Heart left ventricle (tissue), 16 donors: Measurements from ENCODE around the gene PICALM. TPM values are rescaled to one million over a fixed set of nuclear protein-coding genes. Genes with fewer than 3 reads are reported as not detected.

Experiments used
- ATAC-seq, 4 donors: fragments of 200-7000 bp; cut with Tn5 transposase; one replicate each; pipeline ENCODE4 v1.9.1; 2020 to 2022; ENCODE audit warnings: moderate library complexity in 4 of 4, mild to moderate bottlenecking in 3 of 4, moderate number of reproducible peaks in 1 of 4
- DNase-seq, 5 donors: peaks; one replicate each; pipeline ENCODE4 v3.0.0-alpha.2; 2020
- H3K27ac ChIP-seq, 12 donors: fragments of 200-600 bp; sonication (generic) in 4 of 12; one replicate each; pipeline versions ENCODE4 v1.5.0 to v1.8.0; 2016 to 2022; ENCODE audit warnings: mild to moderate bottlenecking in 2 of 12
- H3K27me3 ChIP-seq, 9 donors: fragments of 200-600 bp; sonication (generic) in 2 of 9; one replicate each; pipeline versions ENCODE4 v1.5.1 to v1.8.0; 2016 to 2022; ENCODE audit warnings: mild to moderate bottlenecking in 3 of 9
- H3K36me3 ChIP-seq, 9 donors: fragments of 200-600 bp; sonication (generic) in 2 of 9; one replicate each; pipeline versions ENCODE4 v1.5.0 to v1.8.0; 2018 to 2022; ENCODE audit warnings: mild to moderate bottlenecking in 2 of 9
- H3K4me1 ChIP-seq, 12 donors: fragments of 200-600 bp; sonication (generic) in 4 of 12; one replicate each; pipeline versions ENCODE4 v1.5.0 to v1.8.0; 2016 to 2022; ENCODE audit warnings: mild to moderate bottlenecking in 3 of 12
- H3K4me3 ChIP-seq, 12 donors: fragments of 200-600 bp; sonication (generic) in 4 of 12; one replicate each; pipeline versions ENCODE4 v1.5.0 to v1.8.0; 2017 to 2022; ENCODE audit warnings: mild to moderate bottlenecking in 9 of 12, moderate library complexity in 4 of 12
- H3K9me3 ChIP-seq, 12 donors: fragments of 200-600 bp; sonication (generic) in 4 of 12; one replicate each; pipeline versions ENCODE4 v1.5.0 to v1.8.0; 2016 to 2022; ENCODE audit warnings: mild to moderate bottlenecking in 1 of 12
- POLR2A ChIP-seq, 2 donors: fragments of 450-650 bp; IDR thresholded peaks; one replicate each; pipeline ENCODE4 v1.6.1; 2017; ENCODE audit warnings: antibody characterized with exemption in 2 of 2, mild to moderate bottlenecking in 2 of 2, moderate library complexity in 2 of 2
- WGBS, 4 donors: extraction: QIAGEN DNeasy Blood & Tissue Kit in 2 of 4; methylation state at CpG; one replicate each; pipeline versions ENCODE4 v1.1.5 to v1.1.7; 2013 to 2018; 5-methylcytosine and 5-hydroxymethylcytosine counted together
- intact Hi-C, 10 donors: fragments of 100-400 bp; cut with DNase I; formaldehyde crosslinking; loops; one replicate each; pipeline versions ENCODE4 v1.11.1 to v1.14.2; 2022
- polyA plus RNA-seq, 2 donors: library from polyadenylated mRNA; stranded (reverse); fragments of 200-250 nt; gene quantifications; one replicate each; pipeline ENCODE4 v1.2.3, GENCODE V29; 2013
- total RNA-seq, 9 donors: library from RNA; depleted of rRNA in 2 of 9; stranded (reverse); fragments of >200 nt in 2 of 9; fragmentation: NEBNext Ultra II Directional in 3 of 9; extraction: Animal tissue kit (Norgen Biotek cat#: 25700) in 3 of 9; gene quantifications; one replicate each; pipeline versions ENCODE4 v1.1.0 to v1.2.4, GENCODE V29; 2016 to 2023
- TF ChIP-seq, protein P1 (sequence below), 12 donors: fragments of 200-600 bp; sonication (generic) in 4 of 12; IDR thresholded peaks; one replicate each; pipeline versions ENCODE4 v1.5.0 to v1.8.0; 2018 to 2022; ENCODE audit warnings: antibody characterized with exemption in 12 of 12, mild to moderate bottlenecking in 5 of 12
- donor health status: ischemic (EF 13 %, LVEDD 7.1; RV severe dilation, severe dysfunction).
- donor health status: healthy with polysubstance abuse.
- donor health status: DM: no; HTN: yes; CAD: no.
- donor health status: DM: no; HTN: no; CAD: no.
- donor health status: ischemic (EF 25% LVEDD 6.9; RV normal size, moderate dysfunction).
- donor health status: ischemic (EF 25% LVEDD 5.7; RV mildly dilated, moderate dysfunction).
- donor health status: healthy.
- donor health status: DM: yes; HTN: yes; CAD: no.
- donor health status: ischemic (EF 35%, LVEDD 5.7; RV mildly dilated, moderate dysfunction).
- donor health status: nonischemic (EF 11% LVEDD 7.7; RV severe dilation, severe dysfunction).
- donor health status: DM: yes; HTN: yes; CAD: no.
- donor health status: PGD.
- donor health status: ischemic (EF 29% LVEDD 5.4; RV normal size, mild dysfunction).
- donor health status: nonischemic (EF 23%, LVEDD 6.1; RV moderate dilation, normal function).

Gene PICALM
- total and polyA plus RNA-seq, 11 donors, result 36.1 to 207 (median 171) TPM

DNA sequence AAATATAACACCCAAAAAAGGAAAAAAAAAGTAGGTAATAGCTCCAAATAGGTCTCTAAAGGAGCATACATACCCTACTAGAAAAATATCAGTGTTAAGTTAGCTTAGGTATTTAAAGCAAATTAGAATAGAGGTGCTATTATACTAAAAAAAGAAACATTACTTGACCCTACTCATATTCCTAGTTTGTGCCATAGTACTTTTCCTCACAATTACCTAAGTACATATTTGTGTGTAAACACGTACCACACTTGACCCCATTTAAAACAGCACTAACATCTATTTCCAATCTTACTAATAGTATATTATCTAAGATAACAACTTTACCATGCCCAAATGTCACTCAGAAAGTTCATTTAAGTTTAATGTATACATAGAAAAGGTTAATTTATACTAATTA, 57.7 kb downstream of the PICALM start:
- intact Hi-C loops, result no loop called here
- no peak for ATAC-seq
- no peak overlapping the region for H3K4me3 ChIP-seq
- peaks cover 0 to 21% (median 0%) of the 10 kb centered on the region in 12 donors for H3K4me1 ChIP-seq
- H3K27ac ChIP-seq, result no peak overlapping the region
- no peak for DNase-seq
- 68 to 77% (median 74%) methylated on average over 1 of the region's 1 CpG for WGBS, 4 donors
- H3K27me3 ChIP-seq, result no peaks in the 10 kb centered on the region
- H3K36me3 ChIP-seq, result peaks cover 0 to 99% (median 85%) of the 10 kb centered on the region in 9 donors
- TF ChIP-seq, protein P1, sequence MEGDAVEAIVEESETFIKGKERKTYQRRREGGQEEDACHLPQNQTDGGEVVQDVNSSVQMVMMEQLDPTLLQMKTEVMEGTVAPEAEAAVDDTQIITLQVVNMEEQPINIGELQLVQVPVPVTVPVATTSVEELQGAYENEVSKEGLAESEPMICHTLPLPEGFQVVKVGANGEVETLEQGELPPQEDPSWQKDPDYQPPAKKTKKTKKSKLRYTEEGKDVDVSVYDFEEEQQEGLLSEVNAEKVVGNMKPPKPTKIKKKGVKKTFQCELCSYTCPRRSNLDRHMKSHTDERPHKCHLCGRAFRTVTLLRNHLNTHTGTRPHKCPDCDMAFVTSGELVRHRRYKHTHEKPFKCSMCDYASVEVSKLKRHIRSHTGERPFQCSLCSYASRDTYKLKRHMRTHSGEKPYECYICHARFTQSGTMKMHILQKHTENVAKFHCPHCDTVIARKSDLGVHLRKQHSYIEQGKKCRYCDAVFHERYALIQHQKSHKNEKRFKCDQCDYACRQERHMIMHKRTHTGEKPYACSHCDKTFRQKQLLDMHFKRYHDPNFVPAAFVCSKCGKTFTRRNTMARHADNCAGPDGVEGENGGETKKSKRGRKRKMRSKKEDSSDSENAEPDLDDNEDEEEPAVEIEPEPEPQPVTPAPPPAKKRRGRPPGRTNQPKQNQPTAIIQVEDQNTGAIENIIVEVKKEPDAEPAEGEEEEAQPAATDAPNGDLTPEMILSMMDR (IDR thresholded peaks at IDR 0.05), result no peak
- TF ChIP-seq POLR2A (IDR thresholded peaks at IDR 0.05), result no peak
- no peaks in the 10 kb centered on the region for H3K9me3 ChIP-seq

DNA sequence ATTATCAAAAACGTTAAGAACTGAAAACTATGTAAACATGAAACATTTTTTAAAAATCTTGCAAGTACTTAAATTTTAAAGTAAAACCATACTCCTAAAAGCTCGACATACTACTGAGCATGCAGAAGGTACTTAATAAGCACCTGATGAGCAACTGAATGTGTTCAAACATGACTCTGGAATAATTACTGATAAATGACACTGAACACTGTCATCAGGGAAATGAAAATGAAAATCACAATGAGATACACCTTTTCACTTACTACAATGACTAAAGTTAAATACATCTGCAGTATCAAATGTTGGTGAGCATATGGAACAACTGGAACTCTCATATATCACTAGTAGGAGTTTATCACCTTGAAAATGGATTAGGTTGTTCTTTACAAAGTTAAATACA, 65.2 kb downstream of the PICALM start:
- intact Hi-C loops, result no loop called here
- no peaks in the 10 kb centered on the region for H3K27me3 ChIP-seq
- H3K4me1 ChIP-seq, result peaks cover 0 to 8% (median 0%) of the 10 kb centered on the region in 12 donors
- no peak overlapping the region for H3K4me3 ChIP-seq
- 71 to 77% (median 74%) methylated on average over 2 of the region's 2 CpGs for WGBS, 4 donors
- H3K36me3 ChIP-seq, result peaks cover 0 to 100% (median 100%) of the 10 kb centered on the region in 9 donors
- DNase-seq (no peak), ATAC-seq (no peak)
- no peaks in the 10 kb centered on the region for H3K9me3 ChIP-seq
- no peak overlapping the region for H3K27ac ChIP-seq
- TF ChIP-seq, protein P1 (IDR thresholded peaks at IDR 0.05), result no peak
- no peak for TF ChIP-seq POLR2A (IDR thresholded peaks at IDR 0.05)

DNA sequence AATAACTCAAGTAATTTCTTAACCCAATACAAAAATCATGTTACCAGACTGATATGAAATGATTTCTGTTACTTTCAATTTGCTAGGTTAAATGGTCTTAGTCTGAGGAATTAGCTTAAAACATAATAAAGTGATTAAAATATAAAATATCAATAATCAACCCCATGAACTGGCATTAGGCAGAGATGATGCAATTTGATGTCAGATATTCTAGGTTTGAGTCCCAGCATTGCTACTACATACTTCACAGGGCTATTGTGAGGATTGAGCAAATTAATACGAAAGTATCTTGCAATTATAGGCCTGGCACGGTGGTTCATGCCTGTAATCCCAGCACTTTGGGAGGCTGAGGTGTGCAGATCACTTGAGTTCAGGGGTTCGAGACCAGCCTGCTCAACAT, 66.5 kb downstream of the PICALM start:
- Histone ChIP-seq H3K9me3 (no peaks in the 10 kb centered on the region), H3K27me3 (no peaks in the 10 kb centered on the region), H3K4me1 (no peaks in the 10 kb centered on the region), H3K4me3 (no peak overlapping the region), H3K27ac (no peak overlapping the region), H3K36me3 (peaks cover 0 to 100% (median 100%) of the 10 kb centered on the region in 9 donors)
- 89 to 96% (median 93%) methylated on average over 3 of the region's 3 CpGs for WGBS, 4 donors
- DNase-seq (no peak), ATAC-seq (no peak)
- no peak for TF ChIP-seq POLR2A (IDR thresholded peaks at IDR 0.05)
- TF ChIP-seq, protein P1 (IDR thresholded peaks at IDR 0.05), result no peak
- intact Hi-C loops, result no loop called here

DNA sequence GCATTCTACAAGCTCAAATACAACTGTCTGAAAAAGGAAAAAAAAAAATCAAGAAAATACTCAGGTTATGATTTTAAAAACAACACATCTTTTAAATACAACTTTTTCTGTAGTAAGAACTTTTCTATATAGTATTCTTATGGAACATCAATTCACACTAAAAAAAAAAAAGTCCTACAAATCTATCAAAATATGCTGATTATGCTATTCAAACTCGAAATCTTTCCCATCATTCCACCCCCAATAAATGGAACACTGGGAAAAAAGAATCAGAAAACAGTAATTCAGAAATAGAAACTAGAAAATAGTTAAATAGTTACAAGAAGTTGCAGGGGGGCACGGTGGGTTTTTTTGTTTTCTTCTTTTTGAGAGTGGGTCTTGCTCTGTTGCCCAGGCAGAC, 77.4 kb downstream of the PICALM start:
- H3K36me3 ChIP-seq, result peaks cover 0 to 100% (median 94%) of the 10 kb centered on the region in 9 donors
- TF ChIP-seq, protein P1 (IDR thresholded peaks at IDR 0.05), result no peak
- no peak for TF ChIP-seq POLR2A (IDR thresholded peaks at IDR 0.05)
- ATAC-seq (no peak), DNase-seq (no peak)
- H3K27me3 ChIP-seq, result no peaks in the 10 kb centered on the region
- no peak overlapping the region for H3K27ac ChIP-seq
- 90 to 99% (median 97%) methylated on average over 2 of the region's 2 CpGs for WGBS, 4 donors
- no peaks in the 10 kb centered on the region for H3K9me3 ChIP-seq
- no peak overlapping the region for H3K4me3 ChIP-seq
- peaks cover 0 to 36% (median 11%) of the 10 kb centered on the region in 12 donors for H3K4me1 ChIP-seq
- intact Hi-C loops, result no loop called here
